ENCODE results near the gene RBBP8.

DNA sequence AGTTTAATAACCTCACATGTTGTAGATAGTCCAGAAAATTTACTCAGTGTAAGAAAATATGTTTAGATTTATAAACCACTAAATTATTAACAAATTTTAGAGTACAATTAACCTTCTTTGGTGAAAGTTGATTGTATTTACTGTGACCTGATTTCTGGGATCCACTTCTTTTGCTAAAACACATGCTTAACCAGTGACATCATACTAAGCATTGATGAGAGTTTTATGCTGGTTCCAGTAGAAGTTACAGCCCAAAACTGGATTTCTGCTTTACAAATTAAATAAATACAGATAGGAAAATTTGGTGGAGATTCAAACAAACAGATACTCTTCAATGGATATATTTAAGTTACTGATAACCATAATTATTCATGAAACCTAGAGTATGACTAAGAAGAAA lies 40.9 kb downstream of the RBBP8 start:
- TF ChIP-seq, protein P1, sequence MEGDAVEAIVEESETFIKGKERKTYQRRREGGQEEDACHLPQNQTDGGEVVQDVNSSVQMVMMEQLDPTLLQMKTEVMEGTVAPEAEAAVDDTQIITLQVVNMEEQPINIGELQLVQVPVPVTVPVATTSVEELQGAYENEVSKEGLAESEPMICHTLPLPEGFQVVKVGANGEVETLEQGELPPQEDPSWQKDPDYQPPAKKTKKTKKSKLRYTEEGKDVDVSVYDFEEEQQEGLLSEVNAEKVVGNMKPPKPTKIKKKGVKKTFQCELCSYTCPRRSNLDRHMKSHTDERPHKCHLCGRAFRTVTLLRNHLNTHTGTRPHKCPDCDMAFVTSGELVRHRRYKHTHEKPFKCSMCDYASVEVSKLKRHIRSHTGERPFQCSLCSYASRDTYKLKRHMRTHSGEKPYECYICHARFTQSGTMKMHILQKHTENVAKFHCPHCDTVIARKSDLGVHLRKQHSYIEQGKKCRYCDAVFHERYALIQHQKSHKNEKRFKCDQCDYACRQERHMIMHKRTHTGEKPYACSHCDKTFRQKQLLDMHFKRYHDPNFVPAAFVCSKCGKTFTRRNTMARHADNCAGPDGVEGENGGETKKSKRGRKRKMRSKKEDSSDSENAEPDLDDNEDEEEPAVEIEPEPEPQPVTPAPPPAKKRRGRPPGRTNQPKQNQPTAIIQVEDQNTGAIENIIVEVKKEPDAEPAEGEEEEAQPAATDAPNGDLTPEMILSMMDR (IDR thresholded peaks at IDR 0.05) = no peak
- TF ChIP-seq, protein P2, sequence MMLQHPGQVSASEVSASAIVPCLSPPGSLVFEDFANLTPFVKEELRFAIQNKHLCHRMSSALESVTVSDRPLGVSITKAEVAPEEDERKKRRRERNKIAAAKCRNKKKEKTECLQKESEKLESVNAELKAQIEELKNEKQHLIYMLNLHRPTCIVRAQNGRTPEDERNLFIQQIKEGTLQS (CRISPR knock-in tag; conservative IDR thresholded peaks at IDR 0.05) = no peak
